Astrocyte (in vitro differentiated cells and primary cell): Measurements from ENCODE around the gene FTCD.

Experiments used
- EZH2 ChIP-seq: IDR thresholded peaks from 2 replicates; pipeline ENCODE4 v1.6.1; 2012; ENCODE audit warnings: mild to moderate bottlenecking, low read length, inconsistent platforms; ENCODE audit not compliant: insufficient read depth
- TF ChIP-seq, protein P1 (sequence below): IDR thresholded peaks from 2 replicates; pipeline ENCODE4 v1.5.1; 2011; ENCODE audit warnings: low read depth, mild to moderate bottlenecking, inconsistent platforms, low read length, moderate library complexity; ENCODE audit not compliant: insufficient read depth

- TF ChIP-seq, protein P1, sequence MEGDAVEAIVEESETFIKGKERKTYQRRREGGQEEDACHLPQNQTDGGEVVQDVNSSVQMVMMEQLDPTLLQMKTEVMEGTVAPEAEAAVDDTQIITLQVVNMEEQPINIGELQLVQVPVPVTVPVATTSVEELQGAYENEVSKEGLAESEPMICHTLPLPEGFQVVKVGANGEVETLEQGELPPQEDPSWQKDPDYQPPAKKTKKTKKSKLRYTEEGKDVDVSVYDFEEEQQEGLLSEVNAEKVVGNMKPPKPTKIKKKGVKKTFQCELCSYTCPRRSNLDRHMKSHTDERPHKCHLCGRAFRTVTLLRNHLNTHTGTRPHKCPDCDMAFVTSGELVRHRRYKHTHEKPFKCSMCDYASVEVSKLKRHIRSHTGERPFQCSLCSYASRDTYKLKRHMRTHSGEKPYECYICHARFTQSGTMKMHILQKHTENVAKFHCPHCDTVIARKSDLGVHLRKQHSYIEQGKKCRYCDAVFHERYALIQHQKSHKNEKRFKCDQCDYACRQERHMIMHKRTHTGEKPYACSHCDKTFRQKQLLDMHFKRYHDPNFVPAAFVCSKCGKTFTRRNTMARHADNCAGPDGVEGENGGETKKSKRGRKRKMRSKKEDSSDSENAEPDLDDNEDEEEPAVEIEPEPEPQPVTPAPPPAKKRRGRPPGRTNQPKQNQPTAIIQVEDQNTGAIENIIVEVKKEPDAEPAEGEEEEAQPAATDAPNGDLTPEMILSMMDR = no peak
- TF ChIP-seq EZH2 = no peak
Observed at GRCh38 chr21:46157987-46158451, 2.6 kb upstream of the FTCD start.
